Dendritic cell treated with granulocyte-macrophage colony-stimulating factor and Interleukin-4, amounts not matched to agents 40 ng/mL and 50 ng/mL, for 4 days (primary cell): Measurements from ENCODE around the gene BRSK2.

Experiments used
- H3K27ac Mint-ChIP-seq: one replicate; pipeline ENCODE4 v1.8.0; 2022; ENCODE audit warnings: mild to moderate bottlenecking, mixed read lengths
- H3K27me3 Mint-ChIP-seq: one replicate; pipeline ENCODE4 v1.8.0; 2022; ENCODE audit warnings: mild to moderate bottlenecking, mixed read lengths
- H3K36me3 Mint-ChIP-seq: one replicate; pipeline ENCODE4 v1.8.0; 2022; ENCODE audit warnings: low read depth, mixed read lengths
- H3K4me1 Mint-ChIP-seq: one replicate; pipeline ENCODE4 v1.8.0; 2022; ENCODE audit warnings: low read depth, mixed read lengths
- H3K4me3 Mint-ChIP-seq: one replicate; pipeline ENCODE4 v1.8.0; 2022; ENCODE audit warnings: mild to moderate bottlenecking, moderate library complexity, mixed read lengths
- H3K9me3 Mint-ChIP-seq: one replicate; pipeline ENCODE4 v1.8.0; 2022; ENCODE audit warnings: mixed read lengths
- intact Hi-C: fragments of 100-400 bp; cut with micrococcal nuclease; formaldehyde crosslinking; loops from one replicate; pipeline ENCODE4 v1.15.0; 2022

BRSK2 gene

GRCh38 chr11:1453611-1454034 lies 63.9 kb downstream of the BRSK2 start:
- Mint-ChIP-seq H3K27me3 (peaks cover 3% of the 10 kb centered on the region), H3K9me3 (no peaks in the 10 kb centered on the region), H3K4me1 (peaks cover 5% of the 10 kb centered on the region), H3K36me3 (no peaks in the 10 kb centered on the region), H3K27ac (no peak overlapping the region), H3K4me3 (no peak overlapping the region)
- intact Hi-C loops = no loop called here

GRCh38 chr11:1454576-1454975 lies 64.8 kb downstream of the BRSK2 start:
- H3K36me3 Mint-ChIP-seq = no peaks in the 10 kb centered on the region

GRCh38 chr11:1455032-1455762 lies 65.5 kb downstream of the BRSK2 start:
- Mint-ChIP-seq H3K9me3 (no peaks in the 10 kb centered on the region), H3K36me3 (no peaks in the 10 kb centered on the region), H3K4me1 (no peaks in the 10 kb centered on the region), H3K4me3 (no peak overlapping the region), H3K27me3 (no peaks in the 10 kb centered on the region), H3K27ac (no peak overlapping the region)
- intact Hi-C loops = no loop called here

More at GRCh38 chr11:1454576-1454975, 64.8 kb downstream of the BRSK2 start:
- Mint-ChIP-seq H3K4me3 (no peak overlapping the region), H3K27me3 (no peaks in the 10 kb centered on the region), H3K27ac (no peak overlapping the region), H3K4me1 (no peaks in the 10 kb centered on the region), H3K9me3 (no peaks in the 10 kb centered on the region)
- intact Hi-C loops = no loop called here

GRCh38 chr11:1455763-1456060 lies 66.0 kb downstream of the BRSK2 start:
- no peaks in the 10 kb centered on the region for H3K4me1 Mint-ChIP-seq
- no peaks in the 10 kb centered on the region for H3K27me3 Mint-ChIP-seq
- H3K4me3 Mint-ChIP-seq = no peak overlapping the region
- H3K36me3 Mint-ChIP-seq = no peaks in the 10 kb centered on the region
- H3K9me3 Mint-ChIP-seq = no peaks in the 10 kb centered on the region
- intact Hi-C loops = no loop called here
- H3K27ac Mint-ChIP-seq = no peak overlapping the region

GRCh38 chr11:1456176-1456575 lies 66.4 kb downstream of the BRSK2 start:
- H3K27me3 Mint-ChIP-seq = no peaks in the 10 kb centered on the region
- H3K4me1 Mint-ChIP-seq = no peaks in the 10 kb centered on the region
- no peaks in the 10 kb centered on the region for H3K36me3 Mint-ChIP-seq
- H3K4me3 Mint-ChIP-seq = no peak overlapping the region
- no peaks in the 10 kb centered on the region for H3K9me3 Mint-ChIP-seq
- intact Hi-C loops = no loop called here
- H3K27ac Mint-ChIP-seq = no peak overlapping the region

GRCh38 chr11:1456596-1457325 lies 67.0 kb downstream of the BRSK2 start:
- Mint-ChIP-seq H3K9me3 (no peaks in the 10 kb centered on the region), H3K4me3 (no peak overlapping the region), H3K27me3 (no peaks in the 10 kb centered on the region), H3K4me1 (no peaks in the 10 kb centered on the region), H3K36me3 (no peaks in the 10 kb centered on the region), H3K27ac (no peak overlapping the region)
- intact Hi-C loops = no loop called here

GRCh38 chr11:1457326-1457680 lies 67.6 kb downstream of the BRSK2 start:
- intact Hi-C loops = no loop called here
- Mint-ChIP-seq H3K4me1 (no peaks in the 10 kb centered on the region), H3K27me3 (no peaks in the 10 kb centered on the region), H3K36me3 (no peaks in the 10 kb centered on the region), H3K27ac (no peak overlapping the region), H3K9me3 (no peaks in the 10 kb centered on the region), H3K4me3 (no peak overlapping the region)

- H3K9me3 Mint-ChIP-seq = no peaks in the 10 kb centered on the region
- intact Hi-C loops = no loop called here
- H3K4me1 Mint-ChIP-seq = no peaks in the 10 kb centered on the region
- H3K27me3 Mint-ChIP-seq = no peaks in the 10 kb centered on the region
- H3K4me3 Mint-ChIP-seq = no peak overlapping the region
- H3K27ac Mint-ChIP-seq = no peak overlapping the region
- H3K36me3 Mint-ChIP-seq = no peaks in the 10 kb centered on the region
Observed at GRCh38 chr11:1457856-1458255, 68.1 kb downstream of the BRSK2 start.

- Mint-ChIP-seq H3K9me3 (no peaks in the 10 kb centered on the region), H3K27ac (no peak overlapping the region), H3K27me3 (no peaks in the 10 kb centered on the region), H3K4me1 (no peaks in the 10 kb centered on the region), H3K4me3 (no peak overlapping the region), H3K36me3 (no peaks in the 10 kb centered on the region)
- intact Hi-C loops = no loop called here
Observed at GRCh38 chr11:1458340-1459218, 68.8 kb downstream of the BRSK2 start.

GRCh38 chr11:1459219-1459575 lies 69.5 kb downstream of the BRSK2 start:
- intact Hi-C loops = no loop called here
- no peaks in the 10 kb centered on the region for H3K4me1 Mint-ChIP-seq
- H3K36me3 Mint-ChIP-seq = peaks cover 2% of the 10 kb centered on the region
- no peak overlapping the region for H3K4me3 Mint-ChIP-seq
- no peak overlapping the region for H3K27ac Mint-ChIP-seq
- H3K9me3 Mint-ChIP-seq = no peaks in the 10 kb centered on the region
- no peaks in the 10 kb centered on the region for H3K27me3 Mint-ChIP-seq

GRCh38 chr11:1459764-1460395 lies 70.1 kb downstream of the BRSK2 start:
- Mint-ChIP-seq H3K4me3 (no peak overlapping the region), H3K27ac (no peak overlapping the region), H3K4me1 (no peaks in the 10 kb centered on the region), H3K27me3 (no peaks in the 10 kb centered on the region), H3K36me3 (peaks cover 9% of the 10 kb centered on the region), H3K9me3 (peaks cover 5% of the 10 kb centered on the region)
- intact Hi-C loops = no loop called here

- H3K4me3 Mint-ChIP-seq = no peak overlapping the region
Observed at GRCh38 chr11:1460396-1460985, 70.8 kb downstream of the BRSK2 start.

GRCh38 chr11:1460986-1461825 lies 71.5 kb downstream of the BRSK2 start:
- no peak overlapping the region for H3K4me3 Mint-ChIP-seq
- H3K4me1 Mint-ChIP-seq = no peaks in the 10 kb centered on the region
- H3K9me3 Mint-ChIP-seq = peaks cover 12% of the 10 kb centered on the region
- no peaks in the 10 kb centered on the region for H3K27me3 Mint-ChIP-seq
- peaks cover 22% of the 10 kb centered on the region for H3K36me3 Mint-ChIP-seq
- intact Hi-C loops = no loop called here
- H3K27ac Mint-ChIP-seq = no peak overlapping the region

More at GRCh38 chr11:1460396-1460985, 70.8 kb downstream of the BRSK2 start:
- Mint-ChIP-seq H3K27ac (no peak overlapping the region), H3K4me1 (no peaks in the 10 kb centered on the region), H3K9me3 (peaks cover 11% of the 10 kb centered on the region), H3K36me3 (peaks cover 15% of the 10 kb centered on the region), H3K27me3 (no peaks in the 10 kb centered on the region)
- intact Hi-C loops = no loop called here
